Measurements from ENCODE around the gene XCR1. TPM values are rescaled to one million over a fixed set of nuclear protein-coding genes. Genes with fewer than 3 reads are reported as not detected.

The XCR1 gene
- total and polyA plus RNA-seq, 2 donors from 2014 or later: 1.4 TPM; not detected in 1

DNA sequence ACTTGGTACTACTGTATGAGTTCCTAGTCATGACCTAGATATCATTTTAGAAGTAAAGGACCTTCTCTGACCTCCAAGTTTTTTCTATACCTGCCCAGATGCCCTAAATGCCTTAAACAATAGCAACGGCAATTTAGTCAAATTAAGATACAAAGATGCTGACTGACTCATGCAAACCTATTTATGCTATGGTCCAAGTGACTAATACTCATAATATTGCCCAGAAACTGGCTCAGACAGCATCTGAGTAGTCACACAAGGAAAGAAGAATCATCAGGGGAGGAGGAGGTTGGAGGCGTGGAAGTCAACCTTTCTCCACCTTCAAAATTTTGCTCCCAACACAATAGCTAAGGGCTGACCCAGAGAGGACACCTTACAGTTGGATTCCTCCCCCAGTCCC, 38.5 kb downstream of the XCR1 start:
- intact Hi-C loops (cut with DNase I): no loop called here
- Histone ChIP-seq H3K9me3 (ENCODE audit: control insufficient read depth in 2 of 3, insufficient read depth in 1 of 3, low read length in 3 of 3) (no peaks in the 10 kb centered on the region), H3K9ac (ENCODE audit: low read length in 3 of 3) (no peak overlapping the region), H3K4me1 (ENCODE audit: control insufficient read depth in 2 of 3, insufficient read depth in 2 of 3, low read depth in 1 of 3, low read length in 3 of 3) (peaks cover 0 to 25% (median 21%) of the 10 kb centered on the region in 3 donors), H3K36me3 (ENCODE audit: control insufficient read depth in 2 of 3, insufficient read depth in 3 of 3, low read length in 3 of 3) (peaks cover 0 to 12% (median 0%) of the 10 kb centered on the region in 3 donors), H3K27me3 (ENCODE audit: control insufficient read depth, insufficient read depth, low read length) (no peaks in the 10 kb centered on the region), H3K27ac (ENCODE audit: low read depth in 2 of 2, low read length in 2 of 2) (no peak overlapping the region), H3K4me3 (ENCODE audit: low read length in 3 of 3) (no peak overlapping the region)
- DNase-seq (no peak), FAIRE-seq (no peak)
- TF ChIP-seq, protein P1, sequence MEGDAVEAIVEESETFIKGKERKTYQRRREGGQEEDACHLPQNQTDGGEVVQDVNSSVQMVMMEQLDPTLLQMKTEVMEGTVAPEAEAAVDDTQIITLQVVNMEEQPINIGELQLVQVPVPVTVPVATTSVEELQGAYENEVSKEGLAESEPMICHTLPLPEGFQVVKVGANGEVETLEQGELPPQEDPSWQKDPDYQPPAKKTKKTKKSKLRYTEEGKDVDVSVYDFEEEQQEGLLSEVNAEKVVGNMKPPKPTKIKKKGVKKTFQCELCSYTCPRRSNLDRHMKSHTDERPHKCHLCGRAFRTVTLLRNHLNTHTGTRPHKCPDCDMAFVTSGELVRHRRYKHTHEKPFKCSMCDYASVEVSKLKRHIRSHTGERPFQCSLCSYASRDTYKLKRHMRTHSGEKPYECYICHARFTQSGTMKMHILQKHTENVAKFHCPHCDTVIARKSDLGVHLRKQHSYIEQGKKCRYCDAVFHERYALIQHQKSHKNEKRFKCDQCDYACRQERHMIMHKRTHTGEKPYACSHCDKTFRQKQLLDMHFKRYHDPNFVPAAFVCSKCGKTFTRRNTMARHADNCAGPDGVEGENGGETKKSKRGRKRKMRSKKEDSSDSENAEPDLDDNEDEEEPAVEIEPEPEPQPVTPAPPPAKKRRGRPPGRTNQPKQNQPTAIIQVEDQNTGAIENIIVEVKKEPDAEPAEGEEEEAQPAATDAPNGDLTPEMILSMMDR (IDR thresholded peaks at IDR 0.05; ENCODE audit: borderline replicate concordance, extremely low read depth, insufficient read depth): no peak

DNA sequence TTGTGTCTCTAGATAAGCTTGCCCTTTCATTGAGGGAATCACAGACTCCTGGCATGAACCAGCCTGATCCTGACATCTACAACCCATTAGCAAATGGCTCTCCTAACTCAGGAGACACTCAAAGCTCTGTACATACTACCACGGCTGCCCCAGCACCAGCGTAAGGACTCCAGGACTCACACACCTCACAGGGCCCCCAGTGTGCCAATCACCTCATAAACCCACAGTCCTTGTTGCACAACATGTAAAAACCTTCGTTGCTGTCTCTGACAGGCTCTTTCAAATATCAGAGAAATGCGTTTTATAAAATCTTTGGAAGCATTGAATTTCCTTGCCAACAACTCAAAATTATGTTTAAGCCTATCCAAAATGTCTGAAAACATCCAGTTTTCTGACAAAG, 38.9 kb downstream of the XCR1 start:
- no peak overlapping the region for H3K4me3 ChIP-seq (ENCODE audit: low read length in 3 of 3)
- H3K36me3 ChIP-seq (ENCODE audit: control insufficient read depth in 2 of 3, insufficient read depth in 3 of 3, low read length in 3 of 3): peaks cover 0 to 17% (median 2%) of the 10 kb centered on the region in 3 donors
- H3K27ac ChIP-seq (ENCODE audit: low read depth in 2 of 2, low read length in 2 of 2): no peak overlapping the region
- intact Hi-C loops (cut with DNase I): no loop called here
- no peak for DNase-seq
- no peaks in the 10 kb centered on the region for H3K27me3 ChIP-seq (ENCODE audit: control insufficient read depth, insufficient read depth, low read length)
- FAIRE-seq: no peak
- TF ChIP-seq, protein P1 (IDR thresholded peaks at IDR 0.05; ENCODE audit: borderline replicate concordance, extremely low read depth, insufficient read depth): no peak
- peaks cover 0 to 25% (median 21%) of the 10 kb centered on the region in 3 donors for H3K4me1 ChIP-seq (ENCODE audit: control insufficient read depth in 2 of 3, insufficient read depth in 2 of 3, low read depth in 1 of 3, low read length in 3 of 3)
- no peak overlapping the region for H3K9ac ChIP-seq (ENCODE audit: low read length in 3 of 3)
- no peaks in the 10 kb centered on the region for H3K9me3 ChIP-seq (ENCODE audit: control insufficient read depth in 2 of 3, insufficient read depth in 1 of 3, low read length in 3 of 3)

DNA sequence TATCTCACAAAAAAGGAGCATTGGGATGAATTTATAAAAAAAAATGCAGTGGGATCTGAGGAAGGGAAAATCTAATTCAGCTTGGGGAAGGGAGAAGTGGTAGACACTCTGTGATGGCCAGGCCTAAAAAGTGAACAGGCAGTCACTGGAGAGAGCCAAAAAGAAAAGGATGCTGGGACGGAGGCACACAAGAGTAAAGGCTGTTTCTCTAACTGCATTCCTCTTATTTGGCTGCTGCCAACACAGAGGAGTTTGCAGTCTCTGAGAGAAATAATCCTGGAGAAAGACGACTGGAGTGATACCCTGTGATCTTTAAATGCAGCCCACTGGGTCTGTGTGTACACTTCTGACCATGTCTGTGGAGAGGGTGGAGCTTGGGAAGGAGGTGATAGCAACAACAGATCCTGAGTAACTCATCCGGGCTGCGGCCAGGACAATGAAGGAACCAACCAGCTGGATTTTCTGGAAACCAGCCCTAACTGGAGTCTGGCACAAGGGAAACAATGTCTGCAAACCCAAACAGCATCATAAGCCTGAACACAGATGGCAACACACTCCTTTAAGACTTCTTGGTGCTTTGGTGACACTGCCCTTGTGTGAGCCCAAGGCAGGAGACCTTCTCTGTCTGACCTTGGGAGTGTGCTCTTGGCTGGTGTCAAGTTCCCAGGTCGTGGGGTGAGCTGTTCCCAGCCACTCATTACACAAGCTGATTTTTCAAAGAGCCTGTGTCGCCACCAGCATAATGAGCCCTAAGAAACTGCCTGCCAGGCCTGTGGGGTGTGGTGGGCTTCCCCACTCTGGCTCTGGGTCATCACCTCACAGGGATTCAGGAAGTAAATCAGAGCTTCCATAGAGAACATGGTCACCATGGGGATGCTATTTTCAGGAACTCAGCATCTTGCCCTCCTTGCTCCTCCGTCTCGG, 39.7 kb downstream of the XCR1 start:
- Histone ChIP-seq H3K4me1 (ENCODE audit: control insufficient read depth in 2 of 3, insufficient read depth in 2 of 3, low read depth in 1 of 3, low read length in 3 of 3) (peaks cover 0 to 21% (median 20%) of the 10 kb centered on the region in 3 donors), H3K4me3 (ENCODE audit: low read length in 3 of 3) (no peak overlapping the region), H3K27ac (ENCODE audit: low read depth in 2 of 2, low read length in 2 of 2) (peak overlapping the region in 1 of 2 donors; percentile 23), H3K27me3 (ENCODE audit: control insufficient read depth, insufficient read depth, low read length) (no peaks in the 10 kb centered on the region), H3K36me3 (ENCODE audit: control insufficient read depth in 2 of 3, insufficient read depth in 3 of 3, low read length in 3 of 3) (peaks cover 0 to 24% (median 7%) of the 10 kb centered on the region in 3 donors), H3K9ac (ENCODE audit: low read length in 3 of 3) (no peak overlapping the region), H3K9me3 (ENCODE audit: control insufficient read depth in 2 of 3, insufficient read depth in 1 of 3, low read length in 3 of 3) (no peaks in the 10 kb centered on the region)
- intact Hi-C loops (cut with DNase I): no loop called here
- FAIRE-seq (no peak), DNase-seq (no peak)
- TF ChIP-seq, protein P1 (IDR thresholded peaks at IDR 0.05; ENCODE audit: borderline replicate concordance, extremely low read depth, insufficient read depth): no peak
